Neural crest cell (in vitro differentiated cells): ENCODE results near the gene GARNL3. TPM values are rescaled to one million over a fixed set of nuclear protein-coding genes. Genes with fewer than 3 reads are reported as not detected.
A peak's percentile ranks its signal among the peaks of the same experiment; 100 is the strongest.

ENCODE experiments used
- DNase-seq: peaks from one replicate; pipeline ENCODE4 v3.0.0; 2021; ENCODE audit warnings: low read depth, mixed read lengths, low spot score
- H3K27ac Mint-ChIP-seq: one replicate; pipeline ENCODE4 v1.8.0; 2021; ENCODE audit warnings: mild to moderate bottlenecking, mixed read lengths; ENCODE audit not compliant: unreplicated experiment
- H3K27me3 Mint-ChIP-seq: 2 replicates; pipeline ENCODE4 v1.8.0; 2021; ENCODE audit warnings: low read depth, mild to moderate bottlenecking, mixed read lengths
- H3K36me3 Mint-ChIP-seq: 2 replicates; pipeline ENCODE4 v1.8.0; 2021; ENCODE audit warnings: low read depth, mild to moderate bottlenecking, mixed read lengths
- H3K4me1 Mint-ChIP-seq: 2 replicates; pipeline ENCODE4 v1.8.0; 2021; ENCODE audit warnings: mixed read lengths
- H3K4me3 Mint-ChIP-seq: one replicate; pipeline ENCODE4 v1.8.0; 2021; ENCODE audit warnings: mild to moderate bottlenecking, mixed read lengths
- H3K9me3 Mint-ChIP-seq: 2 replicates; pipeline ENCODE4 v1.8.0; 2021; ENCODE audit warnings: mixed read lengths
- CTCF ChIP-seq: fragments of 200-600 bp; sonication (generic); conservative IDR thresholded peaks from 2 replicates; pipeline ENCODE4 v1.5.0; 2021; ENCODE audit warnings: antibody characterized with exemption, mild to moderate bottlenecking
- total RNA-seq: library from RNA; stranded (reverse); gene quantifications from 2 replicates; pipeline ENCODE4 v1.2.1, GENCODE V29; 2021

Gene GARNL3
- total RNA-seq, 1 donor from 2014 or later, result 10.3 TPM

GRCh38 chr9:127396808-127397645 lies 132.5 kb downstream of the GARNL3 start, which contains the start of gene SLC2A8:
SLC2A8 (plus strand) TSS chr9:127397169; CDS start chr9:127397231, 62 bp downstream.
- peak; percentile 52 for TF ChIP-seq CTCF
- H3K4me3 Mint-ChIP-seq, result peak within 1 kb of the TSS; percentile 91
- DNase-seq, result peak; percentile 96
- H3K27ac Mint-ChIP-seq, result peak within 1 kb of the TSS; percentile 84
- no peaks in the 10 kb centered on the region for H3K27me3 Mint-ChIP-seq
- H3K9me3 Mint-ChIP-seq, result no peaks in the 10 kb centered on the region
- no peaks in the 10 kb centered on the region for H3K36me3 Mint-ChIP-seq
- peaks cover 16% of the 10 kb centered on the region for H3K4me1 Mint-ChIP-seq

GRCh38 chr9:127397646-127398274 lies 133.2 kb downstream of the GARNL3 start:
- DNase-seq, result peak; percentile 35
- Mint-ChIP-seq H3K27ac (no peak overlapping the region), H3K4me3 (peak overlapping the region; percentile 91), H3K36me3 (no peaks in the 10 kb centered on the region), H3K9me3 (no peaks in the 10 kb centered on the region), H3K4me1 (peaks cover 16% of the 10 kb centered on the region), H3K27me3 (no peaks in the 10 kb centered on the region)
- TF ChIP-seq CTCF, result peak; percentile 62

- no peaks in the 10 kb centered on the region for H3K36me3 Mint-ChIP-seq
- no peaks in the 10 kb centered on the region for H3K9me3 Mint-ChIP-seq
- peaks cover 16% of the 10 kb centered on the region for H3K4me1 Mint-ChIP-seq
- H3K27ac Mint-ChIP-seq, result no peak overlapping the region
- no peaks in the 10 kb centered on the region for H3K27me3 Mint-ChIP-seq
- DNase-seq, result no peak
- peak overlapping the region; percentile 91 for H3K4me3 Mint-ChIP-seq
- TF ChIP-seq CTCF, result no peak
Observed at GRCh38 chr9:127398275-127398647, 133.7 kb downstream of the GARNL3 start.

- no peak for DNase-seq
- Mint-ChIP-seq H3K27me3 (no peaks in the 10 kb centered on the region), H3K4me1 (peaks cover 16% of the 10 kb centered on the region), H3K27ac (no peak overlapping the region), H3K9me3 (no peaks in the 10 kb centered on the region), H3K36me3 (no peaks in the 10 kb centered on the region), H3K4me3 (peak overlapping the region; percentile 91)
- no peak for TF ChIP-seq CTCF
Observed at GRCh38 chr9:127398715-127399400, 134.3 kb downstream of the GARNL3 start.

GRCh38 chr9:127399736-127400269 lies 135.2 kb downstream of the GARNL3 start:
- DNase-seq, result no peak
- Mint-ChIP-seq H3K36me3 (no peaks in the 10 kb centered on the region), H3K27me3 (no peaks in the 10 kb centered on the region), H3K4me3 (peak overlapping the region; percentile 66), H3K4me1 (peaks cover 16% of the 10 kb centered on the region), H3K27ac (no peak overlapping the region), H3K9me3 (no peaks in the 10 kb centered on the region)
- no peak for TF ChIP-seq CTCF
